ENCODE data around the gene BPI.
"Not testable (repeated sequence)": the region's sequence is repeated elsewhere in the genome, so short reads cannot be mapped to it uniquely, and the experiment has no call there.

BPI gene

GRCh38 chr20:38303908-38304379 is at the start of gene BPI:
BPI (plus strand) TSS chr20:38304156; CDS start chr20:38304224, 68 bp downstream.
- DNase-seq (ENCODE audit: low read depth in 1 of 2, low spot score in 1 of 2): no peak

GRCh38 chr20:38254621-38255020 is 49.3 kb upstream of the BPI start:
- DNase-seq (ENCODE audit: low read depth in 1 of 2, low spot score in 1 of 2): not testable (repeated sequence)

DNA sequence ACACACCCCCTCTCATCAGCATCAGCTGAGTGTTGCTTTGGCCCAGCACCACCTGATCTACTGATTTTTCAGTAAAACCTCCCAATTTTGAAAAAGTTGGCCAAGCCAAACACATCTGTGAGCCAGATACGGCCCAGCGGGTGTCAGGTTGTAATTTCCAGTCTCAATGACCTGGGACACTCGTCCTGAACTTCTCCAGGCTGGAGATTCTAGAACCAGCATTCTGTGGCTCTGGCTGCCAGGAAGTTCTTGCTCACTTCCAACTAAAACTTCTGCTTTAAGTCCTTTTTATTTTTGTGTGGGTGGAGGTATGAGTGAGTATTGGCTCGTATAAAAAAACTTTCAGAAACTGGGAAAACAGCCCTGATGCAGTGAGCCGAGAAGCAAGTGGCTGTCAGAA is 48.6 kb upstream of the BPI start:
- no peak for DNase-seq (ENCODE audit: low read depth in 1 of 2, low spot score in 1 of 2)

- DNase-seq (ENCODE audit: low read depth in 1 of 2, low spot score in 1 of 2): no peak
Measured at GRCh38 chr20:38256021-38256420, 47.9 kb upstream of the BPI start.

GRCh38 chr20:38256966-38257365 is 47.0 kb upstream of the BPI start:
- no peak for DNase-seq (ENCODE audit: low read depth in 1 of 2, low spot score in 1 of 2)

GRCh38 chr20:38258545-38259215 is 45.3 kb upstream of the BPI start:
- DNase-seq (ENCODE audit: low read depth in 1 of 2, low spot score in 1 of 2): no peak

GRCh38 chr20:38260025-38260377 is 44.0 kb upstream of the BPI start:
- DNase-seq (ENCODE audit: low read depth in 1 of 2, low spot score in 1 of 2): no peak

- no peak for DNase-seq (ENCODE audit: low read depth in 1 of 2, low spot score in 1 of 2)
Measured at GRCh38 chr20:38260378-38261053, 43.4 kb upstream of the BPI start, which contains the start of gene KIAA1755. KIAA1755 (minus strand) TSS chr20:38260735; CDS start chr20:38260500, 235 bp downstream.

DNA sequence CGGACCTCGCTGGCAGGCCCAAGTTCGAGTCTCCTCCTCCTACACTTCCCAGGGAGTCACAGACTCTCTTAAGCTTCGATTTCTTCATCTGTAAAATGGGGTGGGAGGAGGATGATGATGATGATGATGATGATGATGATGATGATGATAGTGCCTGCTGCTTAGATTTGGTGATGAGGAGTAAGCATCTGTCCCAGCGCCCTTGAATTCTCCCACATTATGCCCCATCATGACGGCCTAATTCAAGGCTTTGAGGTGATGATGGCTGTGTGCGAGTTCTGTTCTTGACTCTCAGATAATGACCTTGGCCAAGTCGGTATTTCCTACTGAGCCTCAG is 42.9 kb upstream of the BPI start:
- no peak for DNase-seq (ENCODE audit: low read depth in 1 of 2, low spot score in 1 of 2)

DNA sequence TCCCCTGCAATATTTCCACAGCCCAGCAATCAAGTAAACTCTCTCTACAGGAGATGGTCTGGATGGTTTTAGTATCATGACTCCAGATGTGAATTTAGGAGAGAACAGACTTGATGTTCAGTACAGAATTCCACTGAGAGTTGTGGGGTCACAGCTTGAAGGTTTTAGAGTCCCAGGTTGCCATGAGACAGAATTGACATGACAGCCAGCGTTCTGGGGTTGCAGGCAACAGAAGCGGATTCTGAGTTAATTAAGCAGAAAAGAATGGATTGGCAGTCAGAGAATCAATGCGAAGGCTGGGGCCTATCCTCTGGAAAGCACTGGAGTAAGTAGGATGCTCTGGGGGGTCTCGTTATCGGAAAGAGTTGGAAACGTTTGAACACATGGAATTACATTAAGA is 41.0 kb upstream of the BPI start:
- no peak for DNase-seq (ENCODE audit: low read depth in 1 of 2, low spot score in 1 of 2)

GRCh38 chr20:38266426-38266825 is 37.5 kb upstream of the BPI start:
- no peak for DNase-seq (ENCODE audit: low read depth in 1 of 2, low spot score in 1 of 2)

GRCh38 chr20:38267296-38267695 is 36.7 kb upstream of the BPI start:
- no peak for DNase-seq (ENCODE audit: low read depth in 1 of 2, low spot score in 1 of 2)

- no peak for DNase-seq (ENCODE audit: low read depth in 1 of 2, low spot score in 1 of 2)
Measured at GRCh38 chr20:38267901-38268514, 35.9 kb upstream of the BPI start.

- DNase-seq (ENCODE audit: low read depth in 1 of 2, low spot score in 1 of 2): no peak
Measured at GRCh38 chr20:38269040-38269439, 34.9 kb upstream of the BPI start.

- no peak for DNase-seq (ENCODE audit: low read depth in 1 of 2, low spot score in 1 of 2)
Measured at GRCh38 chr20:38269715-38270114, 34.2 kb upstream of the BPI start.

DNA sequence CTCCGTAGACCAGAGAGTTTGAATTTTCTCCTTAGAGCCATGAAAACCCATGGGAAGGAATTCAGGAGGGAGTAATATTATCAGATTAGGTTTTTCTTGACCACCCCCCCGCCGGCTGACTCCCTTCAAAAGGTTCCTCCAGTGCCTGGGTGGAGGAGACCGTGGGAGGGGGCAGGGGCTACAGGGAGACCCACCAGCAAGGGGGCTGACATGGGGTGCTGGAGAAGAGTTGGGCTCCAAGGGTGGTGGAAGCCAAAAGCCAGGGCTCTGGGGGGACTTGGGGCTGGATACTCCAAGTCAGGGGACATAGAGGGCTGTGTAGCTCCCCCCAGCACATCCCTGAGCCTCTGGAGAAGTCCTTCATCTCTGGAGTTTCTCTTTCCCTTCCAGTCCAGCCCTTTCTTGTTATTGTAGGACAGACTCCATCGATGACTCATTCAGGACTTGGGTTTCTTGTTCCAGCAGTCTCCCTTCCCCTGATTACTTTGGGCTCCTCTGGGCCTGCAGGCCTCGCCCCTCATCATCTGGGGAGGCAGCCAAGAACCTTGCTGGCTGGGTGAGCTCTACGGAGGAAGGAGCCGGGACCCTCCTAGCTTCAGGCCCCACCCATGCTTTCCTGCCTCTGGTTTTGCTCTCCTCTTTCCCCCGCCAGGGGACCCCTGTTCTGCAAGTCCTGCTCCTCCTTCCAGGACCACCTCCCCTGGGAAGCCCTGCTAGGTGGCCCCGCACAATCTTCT is 32.9 kb upstream of the BPI start:
- DNase-seq (ENCODE audit: low read depth in 1 of 2, low spot score in 1 of 2): no peak

DNA sequence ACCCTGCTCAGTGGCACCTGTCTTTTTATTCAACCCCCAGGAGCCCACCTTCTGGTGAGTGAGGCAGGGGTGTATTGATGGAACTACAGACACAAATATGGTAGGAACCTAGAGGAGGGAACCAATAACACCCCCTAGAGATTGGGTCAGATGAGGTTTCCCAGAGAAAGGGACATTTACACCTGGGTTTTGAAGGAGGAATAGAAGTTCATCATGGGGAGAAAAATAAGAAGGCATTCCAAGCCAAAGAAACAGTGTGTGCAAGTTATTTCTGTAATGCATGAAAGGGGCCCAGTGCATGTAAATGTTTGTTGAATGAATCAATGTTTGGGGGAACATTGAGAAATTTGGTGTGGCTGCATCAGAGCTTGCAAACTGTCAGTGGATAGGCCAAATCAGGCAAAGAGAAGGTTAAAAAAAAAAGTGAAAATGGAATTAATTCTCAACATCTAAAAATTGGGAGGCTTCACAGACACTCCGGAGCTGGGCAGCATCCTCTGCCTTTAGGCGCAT is 32.3 kb upstream of the BPI start:
- DNase-seq (ENCODE audit: low read depth in 1 of 2, low spot score in 1 of 2): no peak

GRCh38 chr20:38272398-38272797 is 31.6 kb upstream of the BPI start:
- DNase-seq (ENCODE audit: low read depth in 1 of 2, low spot score in 1 of 2): no peak

DNA sequence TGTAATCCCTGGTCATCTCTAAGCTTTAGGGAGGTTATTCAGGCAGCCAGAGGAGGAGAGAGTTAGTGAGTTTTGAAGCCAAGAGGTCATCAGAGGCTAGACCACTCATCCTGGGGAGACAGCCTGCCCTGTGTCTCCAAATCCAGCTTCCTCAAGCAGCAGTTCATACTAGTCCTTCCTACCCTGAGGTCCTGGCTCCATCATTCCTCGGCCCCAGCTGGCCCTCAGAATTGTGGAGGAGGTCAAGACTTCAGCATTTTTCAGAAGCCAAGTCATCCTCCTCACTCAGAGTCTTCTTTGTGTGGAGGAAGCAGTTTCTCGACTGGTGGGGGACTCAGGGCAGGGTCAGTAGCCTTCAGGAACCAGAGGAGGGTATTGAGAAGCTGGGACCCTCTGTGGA is 31.0 kb upstream of the BPI start:
- DNase-seq (ENCODE audit: low read depth in 1 of 2, low spot score in 1 of 2): no peak

GRCh38 chr20:38275815-38276550 is 28.0 kb upstream of the BPI start:
- DNase-seq (ENCODE audit: low read depth in 1 of 2, low spot score in 1 of 2): no peak

- no peak for DNase-seq (ENCODE audit: low read depth in 1 of 2, low spot score in 1 of 2)
Measured at GRCh38 chr20:38277285-38277684, 26.7 kb upstream of the BPI start.

Measured in activated CD4-positive, alpha-beta T cell treated with anti-CD3 and anti-CD28 coated beads, Interleukin-2, amount 50 U/mL, for 24 hours (primary cell).